Kidney (tissue), 14 donors: ENCODE data around the gene BCL2L11. TPM values are rescaled to one million over a fixed set of nuclear protein-coding genes. Genes with fewer than 3 reads are reported as not detected.

Experiments used
- DNase-seq, 5 donors: peaks; one replicate each; pipeline ENCODE4 v3.0.0-alpha.2; 2013 to 2020
- FAIRE-seq: peaks from 2 replicates; lab custom pipeline; 2012; peaks lifted over from hg19 to GRCh38; lab: Jason Lieb, UNC
- H3K27ac ChIP-seq, 2 donors: one replicate each; pipeline ENCODE4 v1.7.0; 2013; ENCODE audit warnings: low read depth in 2 of 2, low read length in 2 of 2, inconsistent platforms in 1 of 2
- H3K27me3 ChIP-seq: one replicate; pipeline ENCODE4 v1.7.1; 2013; ENCODE audit warnings: low read length, inconsistent platforms; ENCODE audit not compliant: control insufficient read depth, insufficient read depth
- H3K36me3 ChIP-seq, 3 donors: one replicate each; pipeline versions ENCODE4 v1.7.0 to v1.7.1; 2013; ENCODE audit warnings: low read length in 3 of 3, control low read depth in 1 of 3, inconsistent platforms in 1 of 3; ENCODE audit not compliant: insufficient read depth in 3 of 3, control insufficient read depth in 2 of 3
- H3K4me1 ChIP-seq, 3 donors: one replicate each; pipeline versions ENCODE4 v1.7.0 to v1.7.1; 2013; ENCODE audit warnings: low read length in 3 of 3, inconsistent platforms in 1 of 3, low read depth in 1 of 3; ENCODE audit not compliant: control insufficient read depth in 2 of 3, insufficient read depth in 2 of 3
- H3K4me3 ChIP-seq, 3 donors: one replicate each; pipeline versions ENCODE4 v1.7.0 to v1.8.1; 2013; ENCODE audit warnings: low read length in 3 of 3, control low read depth in 1 of 3, inconsistent platforms in 1 of 3
- H3K9ac ChIP-seq, 3 donors: one replicate each; pipeline versions ENCODE4 v1.7.0 to v1.7.1; 2013; ENCODE audit warnings: low read length in 3 of 3, control low read depth in 1 of 3, inconsistent platforms in 1 of 3
- H3K9me3 ChIP-seq, 3 donors: one replicate each; pipeline versions ENCODE4 v1.7.0 to v1.7.1; 2013; ENCODE audit warnings: low read length in 3 of 3, control low read depth in 1 of 3, inconsistent platforms in 1 of 3; ENCODE audit not compliant: control insufficient read depth in 2 of 3, insufficient read depth in 1 of 3
- CTCF ChIP-seq: IDR thresholded peaks from 3 replicates; pipeline ENCODE4 v1.5.1; 2012; ENCODE audit warnings: mild to moderate bottlenecking, moderate library complexity, borderline replicate concordance; ENCODE audit not compliant: insufficient read depth; ENCODE audit errors: extremely low read depth
- intact Hi-C: fragments of 100-400 bp; cut with DNase I; formaldehyde crosslinking; loops from one replicate; pipeline ENCODE4 v1.11.1; 2022
- polyA plus RNA-seq: library from polyadenylated mRNA; stranded (reverse); fragments of 350-450 nt; fragmentation: Illumina TruSeq; extraction: RNeasy Lipid Tissue Mini Kit (QIAGEN cat#74804); gene quantifications from one replicate; pipeline ENCODE4 v1.2.3, GENCODE V29; 2014; ENCODE audit warnings: low read depth, low replicate concordance; ENCODE audit not compliant: insufficient read depth
- total RNA-seq: library from RNA; stranded (reverse); fragmentation: NEBNext Ultra II Directional; extraction: Animal tissue kit (Norgen Biotek cat#: 25700); gene quantifications from one replicate; pipeline ENCODE4 v1.2.1, GENCODE V29; 2021
- donor health status: control.
- donor health status: control.
- donor health status: control.
- donor health status: control.
- donor health status: control.
- donor health status: DM: yes; HTN: yes; CAD: no.
- donor health status: Normal renal cell carcinoma (clear cell type).

Gene BCL2L11
- total and polyA plus RNA-seq, 2 donors from 2014 or later = 6.5 to 32.7 TPM

- no peak for FAIRE-seq
- peak overlapping the region in 1 of 3 donors; percentile 34 for H3K9ac ChIP-seq
- peaks cover 0 to 22% (median 0%) of the 10 kb centered on the region in 3 donors for H3K4me1 ChIP-seq
- intact Hi-C loops = no loop called here
- peak overlapping the region; percentile 26 to 63 (median 55) for H3K4me3 ChIP-seq
- H3K27ac ChIP-seq = peak overlapping the region; percentile 11 to 43
- no peaks in the 10 kb centered on the region for H3K36me3 ChIP-seq
- H3K27me3 ChIP-seq = peaks cover 18% of the 10 kb centered on the region
- peak; percentile 86 to 93 (median 92) for DNase-seq
- peak; percentile 93 for TF ChIP-seq CTCF
- no peaks in the 10 kb centered on the region for H3K9me3 ChIP-seq
Observed at GRCh38 chr2:111116843-111117597, 3.7 kb upstream of the BCL2L11 start.

GRCh38 chr2:111117598-111118480 lies 2.9 kb upstream of the BCL2L11 start:
- Histone ChIP-seq H3K27me3 (peaks cover 18% of the 10 kb centered on the region), H3K9me3 (no peaks in the 10 kb centered on the region), H3K4me3 (peak overlapping the region; percentile 26 to 63 (median 55)), H3K4me1 (peaks cover 0 to 23% (median 0%) of the 10 kb centered on the region in 3 donors), H3K9ac (peak overlapping the region in 1 of 3 donors; percentile 34), H3K27ac (peak overlapping the region in 1 of 2 donors; percentile 11), H3K36me3 (no peaks in the 10 kb centered on the region)
- TF ChIP-seq CTCF = no peak
- intact Hi-C loops = no loop called here
- FAIRE-seq = no peak
- peak; percentile 46 to 77 (median 72) for DNase-seq

- Histone ChIP-seq H3K36me3 (no peaks in the 10 kb centered on the region), H3K9ac (peak overlapping the region in 1 of 3 donors; percentile 26), H3K27me3 (peaks cover 18% of the 10 kb centered on the region), H3K9me3 (no peaks in the 10 kb centered on the region), H3K4me3 (peak overlapping the region in 2 of 3 donors; percentile 1 to 63), H3K4me1 (peaks cover 0 to 23% (median under 1%) of the 10 kb centered on the region in 3 donors), H3K27ac (no peak overlapping the region)
- intact Hi-C loops = no loop called here
- no peak for TF ChIP-seq CTCF
- no peak for FAIRE-seq
- DNase-seq = peak; percentile 49 to 79 (median 52)
Observed at GRCh38 chr2:111118481-111118980, 2.2 kb upstream of the BCL2L11 start.
